ENCODE measurements around the gene CASR. TPM values are rescaled to one million over a fixed set of nuclear protein-coding genes. Genes with fewer than 3 reads are reported as not detected.
A peak's percentile ranks its signal among the peaks of the same experiment; 100 is the strongest.

CASR gene
- total RNA-seq, 2 donors from 2014 or later: 0.17 to 0.23 TPM

- ATAC-seq (replicated peaks in 1 of 2) (no peak), DNase-seq (no peak)
- Mint-ChIP-seq H3K9me3 (peaks cover 1 to 6% of the 10 kb centered on the region in 2 donors), H3K36me3 (ENCODE audit: insufficient read depth in 2 of 2) (peaks cover 2 to 3% of the 10 kb centered on the region in 2 donors), H3K4me3 (no peak overlapping the region), H3K4me1 (ENCODE audit: low read depth) (no peaks in the 10 kb centered on the region), H3K27ac (no peak overlapping the region), H3K27me3 (ENCODE audit: low read depth) (peaks cover 65% of the 10 kb centered on the region)
Observed at GRCh38 chr3:122219242-122219872, 35.9 kb downstream of the CASR start.

- DNase-seq: no peak
- H3K9me3 Mint-ChIP-seq: peaks cover 0 to 4% of the 10 kb centered on the region in 2 donors
- no peak for ATAC-seq (replicated peaks in 1 of 2)
- peaks cover 49% of the 10 kb centered on the region for H3K27me3 Mint-ChIP-seq (ENCODE audit: low read depth)
- peaks cover 1 to 2% of the 10 kb centered on the region in 2 donors for H3K36me3 Mint-ChIP-seq (ENCODE audit: insufficient read depth in 2 of 2)
- peaks cover 8% of the 10 kb centered on the region for H3K4me1 Mint-ChIP-seq (ENCODE audit: low read depth)
- no peak overlapping the region for H3K27ac Mint-ChIP-seq
- no peak overlapping the region for H3K4me3 Mint-ChIP-seq
Observed at GRCh38 chr3:122227036-122227781, 43.7 kb downstream of the CASR start.

- no peaks in the 10 kb centered on the region for H3K36me3 Mint-ChIP-seq (ENCODE audit: insufficient read depth in 2 of 2)
- no peak for DNase-seq
- no peak for ATAC-seq (replicated peaks in 1 of 2)
- no peak overlapping the region for H3K27ac Mint-ChIP-seq
- no peaks in the 10 kb centered on the region for H3K9me3 Mint-ChIP-seq
- peaks cover 36% of the 10 kb centered on the region for H3K4me1 Mint-ChIP-seq (ENCODE audit: low read depth)
- H3K27me3 Mint-ChIP-seq (ENCODE audit: low read depth): peaks cover 36% of the 10 kb centered on the region
- H3K4me3 Mint-ChIP-seq: no peak overlapping the region
Observed at GRCh38 chr3:122230174-122230573, 46.7 kb downstream of the CASR start.

GRCh38 chr3:122231465-122232157 is 48.1 kb downstream of the CASR start:
- H3K4me1 Mint-ChIP-seq (ENCODE audit: low read depth): peaks cover 37% of the 10 kb centered on the region
- DNase-seq: no peak
- peaks cover 31% of the 10 kb centered on the region for H3K27me3 Mint-ChIP-seq (ENCODE audit: low read depth)
- no peak overlapping the region for H3K4me3 Mint-ChIP-seq
- no peak for ATAC-seq (replicated peaks in 1 of 2)
- H3K27ac Mint-ChIP-seq: no peak overlapping the region
- H3K9me3 Mint-ChIP-seq: no peaks in the 10 kb centered on the region
- H3K36me3 Mint-ChIP-seq (ENCODE audit: insufficient read depth in 2 of 2): no peaks in the 10 kb centered on the region

- Mint-ChIP-seq H3K36me3 (ENCODE audit: insufficient read depth in 2 of 2) (no peaks in the 10 kb centered on the region), H3K9me3 (no peaks in the 10 kb centered on the region), H3K27ac (no peak overlapping the region), H3K4me3 (peak overlapping the region in 1 of 2 donors; percentile 49), H3K27me3 (ENCODE audit: low read depth) (peaks cover 33% of the 10 kb centered on the region), H3K4me1 (ENCODE audit: low read depth) (peaks cover 37% of the 10 kb centered on the region)
- DNase-seq (no peak), ATAC-seq (replicated peaks in 1 of 2) (peak; percentile 39 to 46)
Observed at GRCh38 chr3:122232485-122232884, 49.0 kb downstream of the CASR start.

GRCh38 chr3:122233101-122233952 is 49.9 kb downstream of the CASR start:
- H3K4me1 Mint-ChIP-seq (ENCODE audit: low read depth): peaks cover 37% of the 10 kb centered on the region
- DNase-seq: peak; percentile 25 to 26
- no peaks in the 10 kb centered on the region for H3K9me3 Mint-ChIP-seq
- peak overlapping the region; percentile 17 to 45 for H3K4me3 Mint-ChIP-seq
- H3K36me3 Mint-ChIP-seq (ENCODE audit: insufficient read depth in 2 of 2): no peaks in the 10 kb centered on the region
- H3K27me3 Mint-ChIP-seq (ENCODE audit: low read depth): peaks cover 40% of the 10 kb centered on the region
- no peak overlapping the region for H3K27ac Mint-ChIP-seq
- peak; percentile 69 to 74 for ATAC-seq (replicated peaks in 1 of 2)

GRCh38 chr3:122234117-122234516 is 50.6 kb downstream of the CASR start:
- Mint-ChIP-seq H3K9me3 (no peaks in the 10 kb centered on the region), H3K4me1 (ENCODE audit: low read depth) (peaks cover 37% of the 10 kb centered on the region), H3K4me3 (peak overlapping the region in 1 of 2 donors; percentile 17), H3K27ac (no peak overlapping the region), H3K27me3 (ENCODE audit: low read depth) (peaks cover 40% of the 10 kb centered on the region), H3K36me3 (ENCODE audit: insufficient read depth in 2 of 2) (no peaks in the 10 kb centered on the region)
- ATAC-seq (replicated peaks in 1 of 2) (no peak), DNase-seq (no peak)

- Mint-ChIP-seq H3K4me3 (peak overlapping the region in 1 of 2 donors; percentile 55), H3K27ac (no peak overlapping the region), H3K9me3 (no peaks in the 10 kb centered on the region), H3K27me3 (ENCODE audit: low read depth) (peaks cover 40% of the 10 kb centered on the region), H3K4me1 (ENCODE audit: low read depth) (peaks cover 37% of the 10 kb centered on the region), H3K36me3 (ENCODE audit: insufficient read depth in 2 of 2) (no peaks in the 10 kb centered on the region)
- DNase-seq (no peak), ATAC-seq (replicated peaks in 1 of 2) (no peak)
Observed at GRCh38 chr3:122235147-122235546, 51.7 kb downstream of the CASR start.

- DNase-seq (no peak), ATAC-seq (replicated peaks in 1 of 2) (no peak)
- H3K4me3 Mint-ChIP-seq: no peak overlapping the region
- peaks cover 48% of the 10 kb centered on the region for H3K27me3 Mint-ChIP-seq (ENCODE audit: low read depth)
- peaks cover 12% of the 10 kb centered on the region for H3K4me1 Mint-ChIP-seq (ENCODE audit: low read depth)
- no peaks in the 10 kb centered on the region for H3K9me3 Mint-ChIP-seq
- H3K27ac Mint-ChIP-seq: no peak overlapping the region
- H3K36me3 Mint-ChIP-seq (ENCODE audit: insufficient read depth in 2 of 2): no peaks in the 10 kb centered on the region
Observed at GRCh38 chr3:122239112-122239511, 55.6 kb downstream of the CASR start.

- H3K36me3 Mint-ChIP-seq (ENCODE audit: insufficient read depth in 2 of 2): no peaks in the 10 kb centered on the region
- H3K27ac Mint-ChIP-seq: peak overlapping the region; percentile 87
- H3K4me1 Mint-ChIP-seq (ENCODE audit: low read depth): peaks cover 19% of the 10 kb centered on the region
- H3K9me3 Mint-ChIP-seq: no peaks in the 10 kb centered on the region
- peak overlapping the region; percentile 67 to 88 for H3K4me3 Mint-ChIP-seq
- ATAC-seq (replicated peaks in 1 of 2): peak; percentile 72 to 83
- no peak for DNase-seq
- H3K27me3 Mint-ChIP-seq (ENCODE audit: low read depth): peaks cover 26% of the 10 kb centered on the region
Observed at GRCh38 chr3:122245513-122246174, 62.2 kb downstream of the CASR start.

GRCh38 chr3:122246199-122246598 is 62.7 kb downstream of the CASR start:
- H3K4me3 Mint-ChIP-seq: peak overlapping the region; percentile 67 to 88
- ATAC-seq (replicated peaks in 1 of 2) (peak; percentile 34 to 56), DNase-seq (no peak)
- peaks cover 19% of the 10 kb centered on the region for H3K4me1 Mint-ChIP-seq (ENCODE audit: low read depth)
- no peaks in the 10 kb centered on the region for H3K36me3 Mint-ChIP-seq (ENCODE audit: insufficient read depth in 2 of 2)
- peak overlapping the region; percentile 87 for H3K27ac Mint-ChIP-seq
- no peaks in the 10 kb centered on the region for H3K9me3 Mint-ChIP-seq
- H3K27me3 Mint-ChIP-seq (ENCODE audit: low read depth): peaks cover 20% of the 10 kb centered on the region

GRCh38 chr3:122247087-122247824 is 63.8 kb downstream of the CASR start:
- Mint-ChIP-seq H3K27me3 (ENCODE audit: low read depth) (peaks cover 13% of the 10 kb centered on the region), H3K4me1 (ENCODE audit: low read depth) (peaks cover 19% of the 10 kb centered on the region), H3K4me3 (peak overlapping the region; percentile 22 to 28), H3K27ac (no peak overlapping the region), H3K36me3 (ENCODE audit: insufficient read depth in 2 of 2) (no peaks in the 10 kb centered on the region), H3K9me3 (no peaks in the 10 kb centered on the region)
- DNase-seq (no peak), ATAC-seq (replicated peaks in 1 of 2) (no peak)

Data from activated T-cell treated with anti-CD3 and anti-CD28 coated beads, Interleukin-2, amount 50 U/mL, for 72 hours (primary cell).